Stimulated activated CD8-positive, alpha-beta memory T cell treated with anti-CD3 and anti-CD28 coated beads, Interleukin-15, amount 100 ng/mL, for 24 hours (primary cell): Measurements from ENCODE around the gene NUDCD3.
A peak's percentile ranks its signal among the peaks of the same experiment; 100 is the strongest.

ENCODE experiments used
- DNase-seq: peaks from one replicate; pipeline ENCODE4 v3.0.0-alpha.2; 2020; ENCODE audit warnings: low read depth

The NUDCD3 gene

GRCh38 chr7:44490351-44491200, at the start of gene NUDCD3:
NUDCD3 (minus strand) TSS chr7:44490658; CDS start chr7:44490600, 58 bp downstream.
- DNase-seq, result peak; percentile 59

- no peak for DNase-seq
These were observed 49.4 kb upstream of the NUDCD3 start for GRCh38 chr7:44539669-44540506.

- no peak for DNase-seq
These were observed 48.6 kb upstream of the NUDCD3 start for GRCh38 chr7:44538798-44539668.

GRCh38 chr7:44538093-44538797, 47.8 kb upstream of the NUDCD3 start:
- DNase-seq, result no peak

GRCh38 chr7:44537442-44537841, 47.0 kb upstream of the NUDCD3 start:
- DNase-seq, result no peak

- DNase-seq, result no peak
These were observed 45.6 kb upstream of the NUDCD3 start for GRCh38 chr7:44536090-44536489.

GRCh38 chr7:44535348-44536064, 45.0 kb upstream of the NUDCD3 start:
- no peak for DNase-seq

GRCh38 chr7:44534501-44534900, 44.0 kb upstream of the NUDCD3 start:
- DNase-seq, result peak; percentile 13

GRCh38 chr7:44534087-44534486, 43.6 kb upstream of the NUDCD3 start:
- no peak for DNase-seq

GRCh38 chr7:44533301-44534055, 43.0 kb upstream of the NUDCD3 start:
- no peak for DNase-seq

- no peak for DNase-seq
These were observed 41.2 kb upstream of the NUDCD3 start for GRCh38 chr7:44531421-44532380.

GRCh38 chr7:44530990-44531389, 40.5 kb upstream of the NUDCD3 start:
- no peak for DNase-seq

- no peak for DNase-seq
These were observed 34.4 kb upstream of the NUDCD3 start for GRCh38 chr7:44524811-44525388.

GRCh38 chr7:44522315-44522714, 31.9 kb upstream of the NUDCD3 start:
- no peak for DNase-seq

- no peak for DNase-seq
These were observed 31.1 kb upstream of the NUDCD3 start for GRCh38 chr7:44521347-44522095.

- no peak for DNase-seq
These were observed 30.1 kb upstream of the NUDCD3 start for GRCh38 chr7:44520574-44520973.

- DNase-seq, result no peak
These were observed 29.1 kb upstream of the NUDCD3 start for GRCh38 chr7:44519546-44519945.

- no peak for DNase-seq
These were observed 28.3 kb upstream of the NUDCD3 start for GRCh38 chr7:44518761-44519160.
